COLO668 (cell line): ENCODE results near the gene HOXD3.

Source experiments
- DNase-seq: peaks from one replicate; lab custom pipeline; 2025; ENCODE audit not compliant: unreplicated experiment; lab: John Stamatoyannopoulos, UW

Gene HOXD3

DNA sequence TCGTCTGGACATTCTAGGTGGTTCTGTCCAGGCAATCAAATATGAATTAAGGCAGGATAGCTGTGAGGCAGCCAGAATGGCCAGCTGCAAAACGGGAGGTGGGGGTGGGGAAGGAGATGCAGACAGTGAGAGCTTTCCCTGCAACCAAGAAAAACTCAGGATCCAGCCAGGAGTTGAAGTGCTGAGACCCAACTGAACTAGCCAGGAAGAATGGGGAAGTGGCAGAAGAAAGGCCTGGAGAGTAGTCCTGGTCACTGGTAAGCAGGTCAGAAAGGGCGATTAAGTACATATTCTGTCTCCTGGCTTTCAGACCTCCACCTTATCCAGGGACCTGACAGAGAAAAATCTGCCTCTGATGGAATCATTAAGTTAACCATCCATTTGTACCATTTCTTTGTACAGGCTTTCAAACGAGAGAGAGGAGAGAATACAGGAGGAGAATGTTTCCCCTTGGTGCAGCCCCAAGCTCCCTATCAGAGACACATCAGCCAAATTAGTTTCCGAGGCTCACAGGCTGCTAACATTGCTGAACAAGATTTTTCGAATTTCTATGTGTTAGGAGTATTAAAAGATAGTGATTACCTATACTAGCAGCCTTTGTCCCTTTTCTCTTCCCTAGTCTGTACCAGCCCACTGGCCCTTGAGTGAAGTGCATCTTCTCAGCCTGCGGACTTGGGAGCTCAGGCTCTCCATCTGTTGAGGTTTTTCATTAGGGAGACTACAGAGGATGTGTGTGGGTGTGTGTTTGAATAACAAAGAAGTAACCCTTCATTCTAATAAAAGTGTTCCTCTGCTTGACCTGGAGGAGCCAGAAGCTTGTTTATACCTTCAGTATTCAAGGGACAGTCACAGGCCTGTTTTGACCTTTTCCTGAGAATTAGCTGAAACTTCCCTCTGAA is 18.9 kb downstream of the HOXD3 start:
- peak; percentile 24 for DNase-seq

DNA sequence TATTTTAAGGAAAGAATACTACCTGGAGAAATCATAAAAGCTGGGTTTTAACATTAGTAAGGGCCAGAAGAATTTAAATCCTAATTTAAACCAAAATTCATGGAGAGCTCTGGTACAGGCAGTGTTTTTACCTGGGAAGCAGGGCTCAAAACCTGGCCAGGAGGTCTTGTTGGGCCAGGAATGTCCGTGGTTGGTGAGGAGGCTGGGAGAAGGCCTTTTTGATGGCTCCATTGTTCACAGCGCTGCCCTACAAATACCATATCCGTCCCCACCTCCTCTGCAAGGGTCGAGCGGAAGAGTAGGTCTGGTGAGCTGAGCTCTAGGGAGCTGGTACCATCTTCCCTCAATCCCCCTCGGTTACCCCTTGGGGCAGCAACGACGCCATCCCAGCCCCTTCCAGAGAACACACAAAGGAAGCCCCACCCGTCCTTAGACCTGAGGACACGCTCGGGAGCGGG is 20.5 kb downstream of the HOXD3 start:
- no peak for DNase-seq

DNA sequence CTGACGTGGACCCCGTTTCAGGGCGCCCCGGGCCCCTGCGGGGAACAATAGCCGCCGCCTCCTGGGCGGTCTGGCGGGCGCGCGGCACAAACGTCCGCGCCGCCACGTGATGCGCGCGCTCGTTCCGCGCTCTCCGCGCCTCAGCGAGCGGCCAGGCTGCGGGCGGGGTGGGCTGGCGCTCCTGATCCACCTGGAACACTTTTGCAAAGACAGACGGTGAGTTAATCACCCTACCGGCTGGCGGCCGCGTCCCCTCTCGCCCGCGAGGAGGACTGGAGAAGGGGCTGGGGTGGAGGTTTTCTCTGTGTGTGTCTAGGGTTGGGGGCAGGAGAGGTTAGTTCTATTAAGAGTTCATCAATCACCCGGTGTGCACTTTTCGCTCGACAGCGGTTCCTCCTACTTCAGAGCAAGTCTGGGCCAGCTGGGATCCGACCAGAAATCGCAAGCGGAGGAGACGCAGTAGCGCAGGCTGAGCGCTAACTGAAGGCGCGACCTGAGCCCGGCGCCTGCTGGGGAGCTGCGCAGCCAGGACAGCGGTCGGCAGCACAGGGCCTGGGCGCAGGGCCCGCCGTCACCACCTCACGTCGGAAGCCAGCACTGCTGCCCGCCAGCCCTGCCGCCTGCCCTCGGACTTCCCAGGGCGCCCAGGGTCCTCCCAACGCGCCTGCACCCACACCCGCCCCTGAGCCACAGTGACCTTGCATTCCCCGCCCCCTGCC is 21.1 kb downstream of the HOXD3 start:
- DNase-seq, result peak; percentile 92

DNA sequence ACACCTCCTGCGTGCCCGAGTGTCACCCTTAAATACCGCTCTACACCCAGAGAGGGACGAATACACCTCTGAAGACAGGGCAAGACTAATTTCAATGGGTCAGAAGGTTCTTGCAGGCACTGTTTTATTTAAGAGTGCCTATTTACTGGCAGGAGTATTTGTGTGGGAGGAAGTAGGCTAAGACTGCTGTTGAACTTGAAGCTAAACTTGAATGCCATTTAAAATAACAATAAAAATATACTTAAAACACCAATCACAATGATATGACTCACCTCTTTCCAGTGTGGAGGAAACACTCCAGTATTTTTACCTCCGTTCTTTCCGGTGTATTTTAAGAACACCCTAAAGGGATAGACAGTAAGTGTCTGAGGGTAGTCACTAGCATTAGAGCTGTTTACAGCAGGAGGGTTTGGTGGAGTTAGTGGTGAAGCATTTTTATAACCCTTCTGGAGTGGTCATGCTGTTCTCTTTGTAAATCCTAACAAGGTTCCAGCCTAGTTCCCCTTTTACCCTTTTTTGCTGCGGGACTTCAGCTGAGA is 21.7 kb downstream of the HOXD3 start:
- no peak for DNase-seq

DNA sequence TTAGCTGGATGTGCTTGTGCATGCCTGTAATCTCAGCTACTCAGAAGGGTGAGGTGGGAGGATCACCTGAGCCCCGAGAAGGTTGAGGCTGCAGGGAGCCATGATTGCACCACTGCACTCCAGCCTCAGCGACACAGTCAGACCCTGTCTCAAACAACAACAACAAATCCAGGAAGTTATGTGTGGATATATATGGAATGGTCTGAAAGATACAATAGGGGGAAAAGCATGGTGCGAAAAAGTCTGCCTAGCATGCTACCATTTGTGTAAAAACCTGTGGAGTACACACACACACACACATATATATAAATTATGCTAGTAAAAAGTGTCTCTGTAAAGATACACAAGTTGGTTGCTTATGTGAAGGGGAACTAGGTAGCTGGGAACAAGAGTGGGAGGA is 24.4 kb downstream of the HOXD3 start:
- DNase-seq, result no peak

DNA sequence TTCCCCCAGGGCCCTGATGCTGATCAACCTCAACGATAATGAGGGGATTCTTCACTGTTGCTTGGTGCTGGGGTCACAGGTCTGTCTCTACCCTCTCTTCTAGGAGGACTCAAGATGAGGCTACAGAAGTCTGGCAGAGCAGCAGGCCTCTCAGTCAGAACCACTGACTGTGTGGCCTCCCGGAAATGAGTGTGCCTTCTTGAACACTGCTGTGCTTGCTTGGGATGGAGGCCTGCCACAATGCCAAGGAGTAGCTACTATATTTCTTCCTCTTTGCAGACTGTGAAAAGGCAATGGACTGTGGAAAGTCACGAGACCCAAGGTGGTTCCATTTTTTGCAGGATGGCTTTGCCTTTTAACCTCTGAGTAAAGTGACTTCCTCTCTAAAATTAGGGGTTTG is 25.6 kb downstream of the HOXD3 start:
- DNase-seq, result no peak

DNA sequence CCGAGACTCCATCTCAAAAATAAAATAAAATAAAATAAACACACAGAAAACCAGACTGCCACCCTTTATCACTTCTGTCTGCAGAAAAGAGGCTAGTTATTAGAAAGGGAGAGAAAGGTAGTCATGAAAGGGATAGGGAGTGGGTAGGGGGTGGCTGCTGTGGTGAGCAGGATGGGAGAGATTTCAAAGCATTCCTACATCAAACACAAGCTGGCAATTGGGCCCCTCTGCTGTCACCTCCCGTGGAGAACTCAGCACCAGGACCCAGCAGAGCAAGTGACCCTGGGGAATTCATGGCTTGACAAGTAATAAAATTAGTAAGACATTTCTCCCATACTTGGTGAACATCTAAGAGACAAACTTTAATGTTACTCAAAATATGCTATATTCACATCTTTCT is 27.6 kb downstream of the HOXD3 start:
- no peak for DNase-seq

DNA sequence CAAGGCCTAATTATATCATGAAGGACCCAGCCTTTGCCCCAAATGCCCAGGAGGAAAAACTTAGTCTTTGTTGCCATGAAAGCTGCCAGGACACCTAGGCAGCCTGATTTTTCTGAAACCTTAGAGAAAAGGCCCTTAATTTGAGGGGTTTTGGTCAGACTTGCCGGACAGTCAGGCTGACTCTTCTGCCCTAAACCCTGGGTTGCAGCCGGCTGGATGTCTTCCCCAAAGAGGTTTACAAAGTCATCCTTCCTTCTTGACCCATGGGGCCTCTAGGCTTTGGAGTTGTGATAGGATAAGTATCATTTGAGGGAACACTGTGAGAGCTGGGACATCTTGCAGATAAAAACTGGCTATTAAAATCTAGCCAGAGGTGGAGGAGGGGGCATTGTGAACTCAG is 28.9 kb downstream of the HOXD3 start:
- DNase-seq, result no peak

DNA sequence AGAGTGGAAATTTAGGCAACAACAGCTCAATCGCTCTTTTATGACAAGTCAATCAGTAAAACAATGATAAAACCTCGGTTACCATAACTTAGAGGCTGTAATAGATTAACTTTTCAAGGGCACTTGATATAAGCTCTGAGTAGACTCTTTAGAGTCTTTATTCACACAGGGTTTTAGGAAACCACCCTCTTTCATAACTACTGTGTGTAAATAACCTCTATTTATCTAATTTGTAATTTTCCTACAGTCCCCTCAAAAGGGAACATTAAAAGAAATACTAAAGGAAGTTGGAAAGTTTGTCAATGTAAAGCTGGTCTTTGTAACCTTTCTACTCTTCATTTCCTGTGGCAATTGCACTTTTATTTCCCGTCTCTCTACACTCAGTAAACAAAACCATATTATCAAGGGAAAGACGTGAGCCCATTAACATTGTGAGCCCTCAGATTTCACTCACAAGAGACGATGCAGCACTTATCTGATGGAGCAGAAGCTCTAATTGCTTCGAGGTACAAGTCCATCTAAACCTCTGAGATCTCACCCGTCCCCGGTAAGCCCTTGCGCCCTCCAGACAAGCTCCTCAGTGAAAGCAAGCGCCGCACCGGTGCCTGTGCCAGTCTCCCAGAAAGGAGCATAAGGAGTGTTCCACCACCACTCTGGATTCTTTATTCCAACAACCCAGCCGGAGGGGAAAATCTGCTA is 30.2 kb downstream of the HOXD3 start:
- peak; percentile 38 for DNase-seq

DNA sequence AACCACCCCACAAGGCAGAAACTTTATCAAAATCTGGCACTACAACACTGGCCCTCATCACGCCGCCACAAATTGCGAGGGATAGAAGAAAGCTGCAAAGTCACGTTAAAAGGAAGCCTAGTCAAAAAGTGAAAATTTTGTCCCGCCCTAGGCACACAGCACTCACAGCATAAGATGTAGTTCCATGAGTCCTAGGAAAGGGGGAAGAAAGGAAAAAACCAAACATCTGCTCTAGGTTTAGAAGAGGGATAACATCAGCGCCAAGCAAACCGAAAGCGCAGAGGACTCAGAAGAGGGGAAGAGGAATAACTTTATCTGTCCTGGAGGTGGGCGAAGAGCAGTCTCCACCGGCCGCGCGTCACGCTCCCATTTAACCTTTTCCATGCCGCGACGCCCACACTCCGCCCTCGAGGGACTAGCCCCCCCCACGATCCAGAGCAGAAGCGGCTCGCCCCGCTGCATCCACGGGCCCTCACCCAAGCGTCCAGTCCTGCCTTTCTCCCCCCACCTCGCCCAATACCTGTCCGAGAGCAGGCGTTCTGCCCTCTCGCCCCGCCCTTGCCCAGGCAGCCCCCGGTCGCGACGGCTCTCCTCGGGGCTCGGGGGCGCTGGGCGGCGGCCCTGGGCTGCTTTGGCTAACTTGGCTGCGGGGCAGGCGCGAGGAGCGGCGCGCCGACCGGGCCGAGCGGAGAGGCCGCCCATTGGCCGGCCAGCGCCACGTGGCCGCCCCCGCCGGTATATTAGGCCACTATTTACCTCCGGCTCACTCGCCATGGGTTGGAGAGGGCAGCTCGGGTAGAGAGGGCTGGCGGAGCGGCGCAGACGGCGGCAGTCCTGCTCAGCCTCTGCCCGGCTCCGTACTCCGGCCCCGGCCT is 31.0 kb downstream of the HOXD3 start, which contains the start of gene HOXD1:
TSS of gene HOXD1 (plus strand) at position 770 of the 875 bp plus-strand sequence. CDS start 134 bp downstream, outside the sequence.
- peak; percentile 89 for DNase-seq

DNA sequence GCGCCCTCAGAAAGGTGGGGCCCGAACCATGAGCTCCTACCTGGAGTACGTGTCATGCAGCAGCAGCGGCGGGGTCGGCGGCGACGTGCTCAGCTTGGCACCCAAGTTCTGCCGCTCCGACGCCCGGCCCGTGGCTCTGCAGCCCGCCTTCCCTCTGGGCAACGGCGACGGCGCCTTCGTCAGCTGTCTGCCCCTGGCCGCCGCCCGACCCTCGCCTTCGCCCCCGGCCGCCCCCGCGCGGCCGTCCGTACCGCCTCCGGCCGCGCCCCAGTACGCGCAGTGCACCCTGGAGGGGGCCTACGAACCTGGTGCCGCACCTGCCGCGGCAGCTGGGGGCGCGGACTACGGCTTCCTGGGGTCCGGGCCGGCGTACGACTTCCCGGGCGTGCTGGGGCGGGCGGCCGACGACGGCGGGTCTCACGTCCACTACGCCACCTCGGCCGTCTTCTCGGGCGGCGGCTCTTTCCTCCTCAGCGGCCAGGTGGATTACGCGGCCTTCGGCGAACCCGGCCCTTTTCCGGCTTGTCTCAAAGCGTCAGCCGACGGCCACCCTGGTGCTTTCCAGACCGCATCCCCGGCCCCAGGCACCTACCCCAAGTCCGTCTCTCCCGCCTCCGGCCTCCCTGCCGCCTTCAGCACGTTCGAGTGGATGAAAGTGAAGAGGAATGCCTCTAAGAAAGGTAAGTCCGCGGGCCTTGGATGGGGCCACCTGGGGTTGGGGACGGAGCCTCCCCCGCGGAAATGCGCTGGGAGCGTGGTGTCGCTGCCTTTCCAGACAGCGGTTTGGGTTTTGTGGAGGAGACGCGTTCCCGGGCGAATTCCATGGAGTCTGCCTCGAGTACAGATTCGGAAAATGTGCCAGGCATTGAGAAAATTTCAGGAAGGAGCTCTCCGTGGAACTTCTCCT is 31.9 kb downstream of the HOXD3 start:
- DNase-seq, result peak; percentile 73

DNA sequence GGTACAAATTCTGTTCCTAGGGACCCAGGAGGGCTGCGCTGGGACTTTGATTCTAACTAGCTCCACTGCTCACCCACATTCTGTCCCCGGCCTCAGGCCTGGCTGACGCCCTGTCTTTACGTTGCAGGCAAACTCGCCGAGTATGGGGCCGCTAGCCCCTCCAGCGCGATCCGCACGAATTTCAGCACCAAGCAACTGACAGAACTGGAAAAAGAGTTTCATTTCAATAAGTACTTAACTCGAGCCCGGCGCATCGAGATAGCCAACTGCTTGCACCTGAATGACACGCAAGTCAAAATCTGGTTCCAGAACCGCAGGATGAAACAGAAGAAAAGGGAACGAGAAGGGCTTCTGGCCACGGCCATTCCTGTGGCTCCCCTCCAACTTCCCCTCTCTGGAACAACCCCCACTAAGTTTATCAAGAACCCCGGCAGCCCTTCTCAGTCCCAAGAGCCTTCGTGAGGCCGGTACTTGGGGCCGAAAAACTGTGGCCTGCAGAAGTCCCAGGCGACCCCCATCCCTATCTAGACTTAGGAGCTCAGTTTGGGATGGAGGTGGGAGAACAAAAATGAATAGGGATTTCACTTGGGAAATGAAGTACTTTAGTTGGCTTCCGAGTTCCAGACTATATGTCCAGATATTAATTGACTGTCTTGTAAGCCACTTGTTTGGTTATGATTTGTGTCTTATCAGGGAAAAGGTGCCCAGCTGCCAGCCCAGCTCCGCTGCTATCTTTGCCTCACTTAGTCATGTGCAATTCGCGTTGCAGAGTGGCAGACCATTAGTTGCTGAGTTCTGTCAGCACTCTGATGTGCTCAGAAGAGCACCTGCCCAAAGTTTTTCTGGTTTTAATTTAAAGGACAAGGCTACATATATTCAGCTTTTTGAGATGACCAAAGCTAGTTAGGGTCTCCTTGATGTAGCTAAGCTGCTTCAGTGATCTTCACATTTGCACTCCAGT is 32.9 kb downstream of the HOXD3 start:
- DNase-seq, result peak; percentile 40

DNA sequence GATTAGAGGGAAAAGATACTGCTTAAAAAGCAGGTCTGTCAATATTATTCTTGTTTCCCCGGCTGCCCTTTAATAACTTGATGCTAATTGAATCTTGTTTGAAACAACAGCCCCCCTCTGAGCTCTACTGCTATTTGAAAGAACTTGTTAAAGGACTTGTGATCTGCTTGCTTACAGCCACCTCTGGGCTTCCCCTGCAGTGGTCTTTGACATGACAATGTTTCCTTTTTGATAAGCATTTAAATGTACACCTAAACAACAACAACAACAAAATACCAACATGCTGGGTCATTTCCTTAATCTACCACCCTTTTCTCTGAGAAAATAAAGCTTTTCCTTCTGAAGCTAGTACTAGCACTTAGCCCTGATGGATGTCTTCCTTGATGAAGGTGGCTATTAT is 35.2 kb downstream of the HOXD3 start:
- no peak for DNase-seq

DNA sequence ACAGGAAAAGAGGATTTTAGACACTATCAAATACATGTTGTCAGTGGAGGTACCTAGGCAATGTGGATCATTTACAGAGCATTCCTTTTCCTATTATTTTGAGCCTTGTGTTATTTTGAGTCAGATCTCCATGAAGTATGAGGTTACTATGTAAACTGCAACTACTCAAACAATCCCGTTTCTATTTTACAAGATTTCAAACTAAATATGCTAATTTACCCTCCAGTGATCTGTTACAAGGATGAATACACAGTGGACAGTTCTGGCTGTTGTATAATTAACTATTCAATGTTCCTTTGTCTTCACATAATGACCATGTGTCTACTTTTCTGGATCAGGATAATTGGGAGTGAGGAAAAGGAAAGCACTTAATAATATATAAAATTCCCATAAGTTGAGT is 35.9 kb downstream of the HOXD3 start:
- no peak for DNase-seq

DNA sequence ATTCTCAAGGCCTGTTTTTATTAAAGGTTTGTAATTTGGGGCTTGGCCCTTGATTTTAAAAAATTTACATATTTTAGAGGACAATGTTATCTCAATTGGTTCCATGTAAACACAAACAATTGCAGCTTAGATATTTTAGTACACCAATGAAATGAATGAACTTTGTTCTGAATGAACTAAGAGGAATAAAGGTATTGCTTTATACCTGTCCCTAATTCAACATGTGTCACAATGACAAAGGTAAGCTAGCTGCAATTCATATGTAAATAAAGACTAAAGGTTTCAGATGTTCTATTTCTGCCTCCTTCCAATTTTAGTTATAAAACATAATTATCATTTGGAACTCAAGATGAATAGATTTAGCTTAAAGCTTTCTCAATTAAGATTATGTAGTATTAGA is 42.8 kb downstream of the HOXD3 start:
- DNase-seq, result no peak

DNA sequence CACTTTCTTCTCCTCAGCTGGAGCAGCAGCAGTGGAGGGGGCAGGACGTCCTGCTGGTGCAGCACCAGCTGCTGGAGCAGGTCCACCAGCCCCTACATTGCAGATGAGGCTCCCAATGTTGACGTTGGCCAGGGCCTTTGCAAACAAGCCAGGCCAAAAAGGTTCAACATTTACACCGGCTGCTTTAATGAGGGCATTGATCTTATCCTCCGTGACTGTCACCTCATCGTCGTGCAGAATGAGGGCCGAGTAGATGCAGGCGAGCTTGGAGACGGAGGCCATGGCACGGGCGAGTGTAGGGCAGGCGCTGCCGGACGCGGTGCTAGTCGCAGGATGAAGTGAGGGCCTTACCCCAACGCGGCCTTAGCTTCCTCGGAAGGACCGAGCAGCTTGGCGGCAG is 43.9 kb downstream of the HOXD3 start:
- DNase-seq, result no peak

DNA sequence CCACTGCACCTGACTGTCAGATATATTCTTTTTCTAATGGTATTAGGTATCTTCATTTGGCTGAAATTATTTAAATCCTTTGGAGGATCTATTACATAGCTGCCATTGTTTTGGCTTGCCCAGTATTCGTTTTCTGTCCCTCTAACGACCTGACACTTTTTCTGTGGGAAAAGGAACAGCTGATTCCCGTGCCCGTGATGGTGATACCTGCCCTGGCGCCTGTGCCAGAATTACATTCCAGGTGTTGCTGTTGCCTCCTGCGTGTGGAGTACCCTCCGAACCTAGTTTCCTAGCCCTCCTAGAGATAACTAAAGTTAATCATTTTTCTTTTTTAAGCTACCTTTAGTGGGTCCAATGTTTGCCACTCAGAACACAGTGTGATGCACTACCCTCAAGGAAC is 45.4 kb downstream of the HOXD3 start:
- DNase-seq, result no peak

DNA sequence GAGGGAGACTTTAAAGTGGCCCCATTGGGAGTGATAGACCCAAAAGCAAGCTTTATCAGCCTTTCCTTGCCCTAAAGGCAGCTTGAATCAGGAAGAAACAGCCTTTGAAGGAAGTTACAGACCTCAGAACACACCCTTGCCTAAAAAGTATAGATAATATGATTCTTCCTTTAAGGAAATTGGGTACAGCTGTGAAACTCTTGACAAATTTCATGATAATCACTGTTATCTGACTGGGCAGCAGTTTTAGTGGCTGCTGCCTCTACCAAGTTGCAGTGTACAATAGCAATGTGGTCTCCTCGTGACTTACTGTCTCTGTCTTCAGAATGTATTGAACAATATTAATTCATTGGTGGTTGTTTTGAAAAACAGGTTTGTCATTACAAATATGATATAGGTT is 48.0 kb downstream of the HOXD3 start:
- no peak for DNase-seq
